ENCODE data around the gene DLGAP1.
A peak's percentile ranks its signal among the peaks of the same experiment; 100 is the strongest.

Gene DLGAP1

DNA sequence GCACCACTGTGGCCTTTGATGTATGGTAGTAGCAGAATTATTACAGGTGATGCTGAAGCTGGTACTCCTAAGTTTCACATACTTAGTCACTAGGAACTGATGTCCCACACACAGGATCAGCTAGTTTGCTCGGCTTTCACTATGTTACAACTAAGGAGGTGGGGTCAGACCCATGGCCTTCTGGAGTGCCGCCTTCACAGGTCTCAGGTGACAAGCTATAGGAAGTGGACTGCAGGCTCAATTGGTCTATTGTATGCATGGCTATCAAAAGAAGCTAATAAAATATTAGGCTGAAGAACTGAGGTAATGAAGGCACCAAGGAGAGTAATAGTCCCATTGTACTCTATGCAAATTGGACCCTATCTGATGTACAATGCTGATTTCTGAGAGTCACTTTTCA, 170.6 kb downstream of the DLGAP1 start:
- no peak for DNase-seq

DNA sequence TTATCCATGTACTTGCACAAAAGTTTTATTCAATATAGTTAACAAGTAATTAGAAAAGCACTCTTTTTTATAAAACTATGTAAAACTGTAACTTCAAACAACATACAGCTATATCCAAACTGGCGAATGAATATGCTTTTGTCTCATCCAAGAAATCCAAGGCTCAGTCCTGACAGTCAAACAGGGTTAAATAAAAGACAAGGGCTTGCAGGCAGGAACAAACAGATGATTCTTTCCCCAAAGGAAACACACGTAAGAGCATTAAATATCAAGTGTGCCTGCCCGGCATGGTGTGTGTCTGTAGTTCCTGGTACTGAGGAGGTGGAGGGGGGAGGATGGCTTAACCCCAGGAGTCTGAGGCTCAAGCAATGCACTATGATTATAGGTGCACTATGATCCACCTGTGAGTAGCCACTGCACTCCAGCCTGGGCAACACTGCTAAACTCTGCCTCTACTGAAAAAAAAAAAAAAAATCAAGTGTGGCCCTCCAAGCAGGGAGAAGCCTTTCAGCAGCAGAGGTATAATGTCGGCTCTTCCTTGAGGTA, 171.3 kb downstream of the DLGAP1 start:
- no peak for DNase-seq

DNA sequence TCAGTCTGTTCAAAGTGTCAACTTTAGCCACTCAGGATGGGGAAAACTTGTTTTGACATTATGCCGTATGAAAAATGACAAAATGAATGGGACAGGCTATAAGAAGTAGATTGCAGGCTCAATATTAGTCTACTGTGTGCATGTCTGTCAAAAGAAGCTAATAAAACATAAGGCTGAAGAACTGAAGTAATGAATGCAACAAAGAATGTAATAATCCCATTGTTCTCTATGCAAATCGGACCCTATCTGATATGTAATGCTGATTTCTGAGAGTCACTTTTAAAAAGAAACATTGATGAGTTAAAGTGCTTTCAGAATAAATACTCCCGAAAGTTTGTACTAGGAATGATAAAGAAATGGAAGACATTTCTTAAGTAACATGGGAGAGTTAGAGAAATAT, 172.2 kb downstream of the DLGAP1 start:
- no peak for DNase-seq

DNA sequence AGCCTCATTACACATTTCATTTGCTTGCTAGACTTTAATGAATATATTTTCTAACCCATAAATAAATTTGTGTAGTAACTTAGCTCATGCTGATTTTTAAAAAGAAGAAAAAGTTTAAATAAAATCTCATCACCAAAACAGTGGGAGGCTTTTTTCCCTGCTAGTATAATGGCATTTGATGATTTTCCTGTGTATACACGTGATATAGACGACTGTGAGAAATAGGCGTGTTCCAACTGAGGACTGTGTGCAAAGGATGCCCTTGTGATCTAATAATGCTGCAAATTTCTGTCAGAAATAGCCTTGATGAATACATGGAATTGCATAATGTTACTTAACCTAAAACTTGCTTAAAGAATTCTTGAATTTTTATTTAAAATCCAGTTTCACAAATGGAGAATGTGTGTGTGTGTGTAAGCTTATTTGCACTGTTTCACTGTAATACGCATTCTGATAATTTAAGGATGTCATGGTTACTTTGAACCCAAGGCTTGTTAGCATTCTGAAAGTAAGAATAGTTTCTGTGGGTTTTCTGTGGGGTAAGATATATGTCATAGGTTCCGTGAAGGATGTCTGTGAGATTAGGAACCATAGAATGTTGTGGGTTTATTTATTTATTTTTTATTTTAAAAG, 178.0 kb downstream of the DLGAP1 start:
- no peak for DNase-seq

DNA sequence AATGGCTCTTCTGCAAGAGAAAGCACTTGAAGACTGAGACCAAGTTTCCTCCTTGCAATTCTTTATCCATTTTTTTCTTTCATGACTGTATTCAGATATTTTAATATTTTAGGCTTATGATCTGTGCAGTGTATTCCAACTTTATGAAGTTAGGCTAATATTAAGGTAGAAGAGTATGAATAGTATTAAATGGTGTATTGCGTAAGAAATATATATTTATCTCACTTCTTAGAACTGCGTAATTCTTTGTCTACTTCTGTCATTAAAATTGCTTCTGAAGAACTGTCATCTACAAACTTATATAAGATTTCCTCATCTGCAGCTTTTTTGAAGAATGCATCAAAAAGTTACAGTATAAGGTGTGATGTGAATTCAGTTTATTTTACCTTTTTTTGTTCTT, 183.2 kb downstream of the DLGAP1 start:
- DNase-seq, result no peak

DNA sequence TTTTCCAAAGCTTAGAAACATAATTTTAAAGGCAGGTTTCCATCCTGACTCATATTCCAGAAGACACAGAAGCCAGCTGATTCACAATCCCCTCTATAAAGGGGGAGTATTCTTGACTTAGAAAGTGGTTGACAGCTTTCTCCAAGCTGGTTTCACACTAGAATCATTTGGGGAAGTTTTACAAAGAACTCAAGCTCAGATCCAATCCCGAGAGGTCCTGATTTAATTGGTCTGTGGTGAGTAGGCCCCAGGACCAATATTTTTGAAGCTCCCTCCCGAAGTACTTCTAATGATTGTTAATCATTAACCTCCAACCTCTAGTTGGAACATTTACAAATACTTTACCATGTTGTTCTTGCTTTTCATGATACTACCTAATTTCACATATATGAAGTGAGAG, 184.1 kb downstream of the DLGAP1 start:
- DNase-seq, result no peak

DNA sequence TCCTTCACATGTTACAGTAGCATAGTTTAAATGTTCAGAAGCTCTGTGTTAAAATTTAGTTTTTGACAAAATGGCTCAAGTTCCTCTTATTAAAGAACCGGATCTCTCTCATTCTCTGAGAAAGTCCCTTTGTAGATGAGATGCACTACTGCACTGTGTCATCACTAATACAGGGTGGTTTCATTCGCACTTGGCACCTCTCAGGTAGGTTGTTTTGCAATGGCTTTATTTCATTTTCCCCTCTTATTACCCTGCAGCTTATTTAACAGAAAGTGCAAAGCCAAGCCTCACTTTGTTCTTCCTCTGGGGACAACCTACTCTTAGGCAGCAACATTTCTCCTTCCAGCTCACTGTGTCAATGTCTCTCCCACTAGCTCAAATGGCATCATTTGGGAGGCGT, 185.1 kb downstream of the DLGAP1 start:
- DNase-seq, result no peak

DNA sequence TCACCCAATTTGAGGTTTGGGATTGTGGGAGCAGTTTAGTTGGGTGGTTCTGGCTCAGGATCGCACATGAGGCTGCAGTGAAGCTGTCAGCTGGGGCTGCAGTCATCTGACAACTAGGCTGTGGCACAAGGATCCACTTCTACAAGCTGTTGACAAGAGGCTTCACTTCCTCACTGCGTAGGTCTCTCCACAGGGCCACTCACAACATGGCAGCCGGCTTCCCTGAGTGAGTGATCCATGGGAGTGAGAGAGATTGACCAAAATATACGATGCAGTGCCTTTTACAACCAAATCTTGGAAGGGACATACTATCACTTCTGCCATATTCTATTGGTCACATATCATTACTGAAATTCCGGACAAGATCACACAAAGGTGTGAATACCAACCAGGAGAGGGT, 187.5 kb downstream of the DLGAP1 start:
- DNase-seq, result no peak

DNA sequence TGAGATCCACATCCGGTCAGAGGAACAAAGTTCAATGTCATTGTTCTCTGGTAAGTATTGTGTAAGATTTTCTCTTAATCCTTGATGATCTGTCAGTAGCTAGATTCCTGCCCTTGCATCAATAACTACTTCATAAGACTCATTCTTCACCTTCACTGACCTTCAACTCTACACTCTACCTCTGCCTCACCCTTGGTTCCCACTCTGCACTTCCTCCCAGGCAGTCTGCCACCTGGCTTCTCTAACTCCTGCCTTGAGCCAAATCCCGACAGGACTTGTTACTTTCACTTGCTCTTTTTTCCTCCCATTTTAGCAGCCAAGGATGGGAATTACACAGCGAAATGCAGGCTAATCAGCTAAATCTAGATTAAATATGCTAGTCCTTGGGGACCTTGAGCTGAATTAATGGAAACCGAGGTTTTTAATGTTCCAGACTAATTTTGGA, 190.7 kb downstream of the DLGAP1 start:
- DNase-seq, result peak; percentile 27

DNA sequence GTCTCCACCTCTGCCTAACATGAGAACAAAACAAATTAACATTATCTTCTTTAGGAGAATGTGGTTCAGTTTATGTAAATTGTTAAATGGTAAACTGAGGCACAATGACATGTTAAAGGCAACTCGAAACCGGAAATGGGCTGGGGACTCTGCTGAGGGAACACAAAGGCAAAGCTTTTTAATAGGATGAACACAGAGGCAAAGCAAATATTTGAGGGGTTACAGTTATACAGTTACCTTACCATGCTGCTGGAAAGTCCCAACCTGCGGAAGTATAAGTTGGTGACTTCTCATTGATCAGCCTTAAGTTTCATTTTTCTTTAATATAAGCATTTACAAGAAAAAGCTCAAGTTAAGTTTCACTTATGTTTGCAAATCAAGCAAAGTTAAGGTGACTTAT, 195.0 kb downstream of the DLGAP1 start:
- DNase-seq, result no peak

DNA sequence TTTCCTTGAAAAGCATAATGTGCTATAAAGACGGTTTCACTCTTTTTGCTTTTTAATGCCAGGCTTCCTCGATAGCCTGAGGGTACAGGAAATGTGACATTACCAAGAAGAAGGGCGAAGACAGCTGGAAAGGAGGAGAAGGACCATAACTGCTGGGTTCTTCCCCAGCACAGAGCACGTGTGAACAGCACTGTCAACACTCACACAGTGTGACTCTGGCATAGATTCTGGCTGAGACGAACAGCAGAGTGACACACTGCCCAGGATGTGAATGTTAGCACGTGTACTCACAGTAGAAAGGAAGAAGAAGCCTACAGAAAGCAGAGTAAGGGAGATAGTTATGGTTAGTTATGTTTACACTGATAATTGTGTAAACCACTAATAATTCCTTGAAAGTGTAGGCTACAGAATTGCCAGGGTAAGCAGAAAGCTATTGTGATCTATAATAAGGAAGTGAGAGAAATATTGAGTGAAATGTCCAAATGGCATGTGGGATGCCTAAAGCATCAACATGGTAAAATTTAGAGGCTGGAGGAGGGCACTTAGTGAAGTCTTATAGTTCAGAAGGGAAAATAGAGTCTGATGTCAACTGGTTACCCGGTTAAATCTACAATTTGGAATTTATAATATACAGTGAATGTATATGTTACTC, 198.2 kb downstream of the DLGAP1 start:
- DNase-seq, result no peak

DNA sequence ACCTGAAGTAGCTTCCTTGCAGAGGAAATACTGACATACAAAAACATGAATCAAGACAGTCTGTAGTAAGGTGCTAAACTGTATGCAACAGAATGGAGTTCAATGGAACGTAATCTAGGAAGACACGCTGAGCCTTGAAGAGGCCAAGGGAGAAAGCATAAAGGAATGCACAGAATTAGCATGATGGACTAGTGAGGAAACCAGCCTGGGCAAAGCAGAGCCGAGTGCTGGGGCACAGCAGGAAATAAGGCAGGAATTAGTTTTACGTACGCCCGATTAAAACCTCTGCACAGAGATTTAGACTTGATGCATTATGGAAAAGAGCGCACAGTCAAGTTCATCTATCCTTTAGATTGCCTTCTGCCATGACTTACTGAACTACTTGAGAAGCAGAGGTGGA, 200.3 kb downstream of the DLGAP1 start:
- no peak for DNase-seq

DNA sequence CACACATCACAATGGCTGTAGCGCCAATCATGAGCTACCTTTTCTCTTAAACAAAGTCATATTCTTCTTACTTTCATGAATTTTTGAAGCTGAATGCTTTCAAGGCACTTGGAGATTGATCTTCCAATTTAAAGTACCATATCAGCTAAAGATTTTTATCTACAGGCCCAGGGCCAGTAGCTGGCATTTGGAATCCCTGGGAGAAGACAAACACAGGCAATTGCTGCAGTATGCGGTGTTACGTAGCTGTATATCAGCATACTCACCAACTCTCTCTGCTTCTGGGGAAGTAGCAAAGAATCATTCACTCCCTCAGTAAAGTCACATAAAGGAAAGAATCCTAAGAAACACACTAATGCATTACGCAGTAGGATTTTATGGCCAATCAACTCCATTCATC, 202.3 kb downstream of the DLGAP1 start:
- no peak for DNase-seq

DNA sequence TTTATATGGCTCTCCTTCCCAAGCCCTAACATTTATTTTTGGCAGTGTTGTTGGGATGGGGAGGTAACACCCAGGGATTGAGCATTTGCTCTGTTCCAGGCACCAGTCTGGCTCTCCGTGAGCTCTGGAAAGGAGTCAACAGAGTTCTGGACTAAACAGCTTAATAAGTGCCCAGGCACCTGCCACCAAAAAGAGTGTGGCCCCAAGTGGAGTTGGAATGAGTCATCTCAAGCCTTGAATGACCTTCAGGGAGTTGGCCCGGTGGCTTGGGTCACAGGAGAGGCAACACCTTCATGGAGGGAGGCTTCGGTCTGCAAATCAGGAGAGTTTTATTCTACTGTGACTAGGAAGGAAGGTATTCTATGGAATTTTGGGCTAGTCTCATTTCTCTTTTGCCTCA, 203.2 kb downstream of the DLGAP1 start:
- DNase-seq, result peak; percentile 41

DNA sequence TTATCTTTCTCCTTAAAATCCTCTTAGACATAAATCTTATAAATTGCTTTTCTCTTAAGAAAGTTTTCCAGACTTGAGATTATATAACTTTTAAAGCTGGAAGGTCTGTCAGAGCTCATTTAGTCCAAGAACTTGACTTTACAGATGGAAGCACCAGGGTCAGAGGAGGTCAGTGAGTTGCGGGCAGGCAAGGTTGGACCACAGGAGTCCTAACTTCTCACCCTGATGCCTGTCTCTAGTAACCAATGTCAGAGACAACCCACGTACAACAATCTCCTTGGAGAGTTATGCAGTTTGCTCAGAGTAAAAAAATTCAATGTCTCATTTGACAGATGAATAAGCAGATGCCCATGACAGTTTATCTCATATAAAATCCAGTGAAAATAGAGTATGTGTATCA, 203.9 kb downstream of the DLGAP1 start:
- DNase-seq, result no peak

DNA sequence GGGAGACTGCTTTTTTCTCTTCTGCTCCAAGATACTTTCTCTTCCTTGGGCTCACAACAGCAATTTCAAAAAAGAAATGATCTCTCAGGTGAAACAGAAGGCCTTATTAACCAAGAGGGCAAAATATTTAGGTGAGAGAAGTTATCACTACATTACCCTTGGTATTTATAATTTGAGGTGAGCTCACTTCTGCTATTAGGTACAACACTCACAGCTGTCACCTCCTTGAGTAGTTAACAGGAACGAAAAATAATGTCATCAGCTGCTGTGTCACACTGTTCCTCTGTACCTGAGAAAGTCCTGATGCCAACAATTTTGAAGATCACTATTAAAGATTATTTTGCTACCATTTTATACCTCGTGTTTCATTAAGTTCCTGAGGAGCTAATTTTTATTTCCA, 205.0 kb downstream of the DLGAP1 start:
- DNase-seq, result no peak

DNA sequence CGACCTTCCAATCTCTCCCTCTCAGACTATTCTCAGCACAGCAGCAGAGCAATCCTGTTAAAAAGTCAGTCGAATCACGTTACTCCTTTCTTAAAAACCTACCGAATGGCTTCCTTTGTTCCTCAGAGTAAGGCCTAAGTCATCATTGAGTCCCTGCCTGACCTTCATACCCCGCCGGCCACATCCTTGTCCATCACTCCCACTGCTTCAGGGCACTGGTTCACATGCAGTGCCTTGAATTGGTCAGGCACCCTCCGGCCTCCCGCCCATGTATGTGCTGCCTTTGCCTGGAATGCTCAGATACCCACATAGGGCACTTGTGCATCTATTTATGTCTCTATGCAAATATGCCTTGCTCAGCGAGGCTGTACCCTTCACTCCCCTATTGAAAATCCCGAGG, 206.4 kb downstream of the DLGAP1 start:
- no peak for DNase-seq

DNA sequence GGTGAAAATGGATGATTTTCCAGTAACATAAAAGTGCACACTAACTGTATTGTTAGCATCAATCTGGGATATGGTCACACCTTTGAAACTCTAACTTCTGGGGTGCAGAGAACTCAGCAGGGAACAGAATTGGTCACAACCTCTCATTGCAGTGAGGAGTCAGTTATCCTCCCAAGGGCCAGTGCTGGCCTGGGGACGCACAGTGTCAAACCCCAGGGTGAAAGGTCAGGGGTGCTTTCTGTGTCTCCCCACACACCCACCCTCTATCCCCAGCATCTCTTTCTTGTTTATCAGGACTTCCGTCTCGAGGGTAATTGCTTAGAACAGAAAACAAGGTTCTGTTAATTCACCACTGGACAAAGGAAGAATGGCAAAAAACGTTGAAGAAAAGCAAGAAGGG, 208.7 kb downstream of the DLGAP1 start:
- no peak for DNase-seq

DNA sequence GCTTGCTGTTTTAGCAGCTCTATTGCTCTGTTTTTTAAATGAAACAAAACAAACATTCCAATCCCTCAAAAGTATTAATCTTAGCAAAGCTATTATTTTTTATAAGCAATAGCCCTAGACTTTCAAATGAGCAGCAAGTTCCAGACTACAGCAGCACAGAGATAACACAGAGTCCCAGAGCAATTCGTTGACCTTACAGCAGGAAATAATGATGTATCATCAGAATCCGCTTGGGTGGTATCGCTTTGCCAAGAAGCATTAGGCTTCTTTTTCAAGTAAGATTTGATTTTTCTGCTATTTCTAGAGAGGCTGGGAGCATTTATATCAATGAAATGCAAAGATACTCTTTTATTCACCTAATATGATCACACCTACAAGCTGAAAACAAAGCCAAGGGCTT, 209.7 kb downstream of the DLGAP1 start:
- DNase-seq, result no peak

DNA sequence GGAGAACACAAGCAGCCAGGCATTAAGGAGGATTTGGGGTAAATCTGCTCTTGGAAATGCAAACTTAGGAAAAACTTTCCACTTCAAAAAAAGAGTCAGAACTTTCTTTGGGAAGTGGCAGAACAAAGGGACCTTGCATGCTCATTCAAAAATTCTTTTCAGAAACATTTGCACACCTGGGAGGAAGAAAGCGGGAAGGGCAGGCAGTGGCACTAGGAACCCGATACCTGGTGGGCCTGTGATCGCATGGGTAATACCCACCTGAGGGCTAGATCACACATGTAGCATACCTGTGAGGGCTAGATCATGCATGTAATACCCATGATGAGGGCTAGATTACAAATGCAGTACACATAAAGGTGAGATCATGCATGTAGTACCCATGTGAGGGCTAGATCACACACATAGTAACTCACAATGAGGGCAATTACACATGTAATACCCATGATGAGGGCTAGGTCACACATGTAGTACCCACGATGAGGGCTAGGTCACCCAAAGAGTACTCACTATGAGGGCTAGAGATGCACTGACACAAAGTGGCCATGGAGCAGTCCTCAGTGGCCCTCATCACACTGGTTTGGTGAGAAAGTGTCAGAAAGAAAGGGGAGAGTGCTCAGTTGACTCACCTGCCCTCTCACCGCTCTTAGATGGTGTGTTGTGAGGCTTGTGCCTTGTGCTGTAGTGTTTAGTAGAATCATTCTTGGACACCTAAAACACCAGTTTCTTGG, 212.5 kb downstream of the DLGAP1 start:
- DNase-seq, result no peak

DNA sequence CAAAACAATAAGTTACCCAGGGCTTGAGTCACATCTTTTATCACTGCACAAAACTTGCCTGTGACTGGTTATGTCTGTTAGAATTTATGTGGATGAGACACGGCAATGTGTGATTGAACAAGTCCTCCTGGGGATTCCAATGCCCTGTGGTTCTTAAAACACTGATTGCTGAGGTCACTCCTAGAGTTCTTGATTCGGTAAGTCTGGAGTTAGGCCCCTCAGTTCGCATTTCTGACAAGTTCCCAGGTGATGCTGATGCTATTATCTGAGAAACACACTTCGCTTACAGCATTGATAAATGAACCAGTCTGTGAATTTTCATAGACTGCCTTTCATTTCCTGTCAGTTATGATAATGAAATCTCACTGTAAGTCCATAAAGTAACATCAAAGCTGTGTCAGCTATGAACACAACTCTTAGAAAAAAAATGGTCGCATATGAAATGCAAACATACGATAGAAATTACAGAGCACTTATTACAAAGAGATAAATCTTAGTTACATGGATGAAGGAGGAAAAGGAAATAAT, 214.0 kb downstream of the DLGAP1 start:
- DNase-seq, result no peak

DNA sequence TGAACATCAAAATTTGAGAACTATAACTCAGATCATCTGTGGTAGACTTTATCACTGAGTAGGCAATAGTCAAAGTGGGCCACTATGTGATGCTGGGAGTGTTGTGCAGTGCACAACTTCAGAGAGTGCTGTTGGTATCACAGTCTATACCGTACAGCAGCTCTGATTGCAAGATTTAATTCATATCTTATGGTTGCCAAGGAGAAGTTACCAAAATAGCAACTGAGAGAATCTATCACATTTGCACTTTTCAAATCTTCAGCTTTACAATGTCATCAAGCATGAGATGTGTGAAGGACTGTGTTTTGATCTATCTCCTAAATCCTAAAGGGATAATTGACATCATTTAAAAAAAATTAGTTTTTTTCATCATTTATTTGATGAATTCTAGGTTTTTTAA, 216.1 kb downstream of the DLGAP1 start:
- no peak for DNase-seq

DNA sequence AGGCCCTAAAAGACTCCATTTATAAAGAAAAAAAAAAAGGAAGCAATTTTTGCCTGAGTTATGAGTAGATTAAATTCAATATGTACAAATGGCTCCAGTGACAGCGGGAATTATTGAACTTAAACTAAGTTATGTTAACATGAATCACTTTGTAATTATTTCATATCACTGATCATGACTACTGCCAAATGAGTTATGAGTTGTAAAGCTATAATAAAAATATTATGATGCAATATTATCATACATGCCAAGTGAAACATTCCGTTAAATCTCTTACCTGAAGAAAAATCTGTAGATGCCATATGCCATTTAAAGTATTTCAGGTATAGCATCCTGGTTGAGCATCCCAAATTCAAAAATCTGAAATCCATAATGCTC, 217.5 kb downstream of the DLGAP1 start:
- no peak for DNase-seq
